ENCODE measurements around the gene PIWIL4.

DNA sequence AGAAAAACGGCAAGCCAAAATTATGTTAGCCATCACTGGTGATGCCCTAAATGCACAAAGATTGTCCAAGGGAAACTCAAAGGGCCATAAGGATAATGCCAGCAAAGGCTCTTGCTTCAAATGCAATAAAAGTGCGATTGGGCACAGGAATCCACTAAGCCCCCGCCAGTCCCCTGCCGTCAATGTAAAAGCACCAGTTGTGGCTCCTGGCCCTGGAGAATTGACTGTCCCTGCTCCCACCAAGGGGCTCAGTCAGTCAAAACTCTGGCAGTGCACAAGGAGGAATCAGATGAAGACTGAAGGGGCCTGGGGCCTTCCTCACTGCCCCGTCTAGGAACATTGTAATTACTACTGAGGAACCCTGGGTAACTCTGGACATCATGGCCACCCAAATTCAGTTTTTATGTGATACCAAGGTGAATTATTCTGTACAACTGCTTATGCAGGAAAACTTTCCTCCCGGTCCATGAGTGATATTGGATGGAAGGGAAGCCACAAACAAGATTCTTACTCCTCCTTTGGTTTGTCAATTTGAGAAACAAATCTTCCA, 85.6 kb downstream of the PIWIL4 start:
- TF ChIP-seq L3MBTL2 (conservative IDR thresholded peaks at IDR 0.05) (no peak), SP1 (IDR thresholded peaks at IDR 0.05) (no peak), BHLHE40 (IDR thresholded peaks at IDR 0.05; ENCODE audit: borderline replicate concordance) (no peak), SUZ12 (IDR thresholded peaks at IDR 0.05) (no peak), FOXM1 (IDR thresholded peaks at IDR 0.05; ENCODE audit: borderline replicate concordance) (no peak), ELF4 (IDR thresholded peaks at IDR 0.05) (no peak), FOXK2 (IDR thresholded peaks at IDR 0.05) (no peak), ARNT (IDR thresholded peaks at IDR 0.05) (no peak), TARDBP (IDR thresholded peaks at IDR 0.05) (no peak), FOXA1 (IDR thresholded peaks at IDR 0.05) (no peak), LEF1 (IDR thresholded peaks at IDR 0.05; ENCODE audit: borderline replicate concordance) (no peak), NFRKB (IDR thresholded peaks at IDR 0.05) (no peak), ZNF384 (IDR thresholded peaks at IDR 0.05) (no peak)
- TF ChIP-seq, protein P1, sequence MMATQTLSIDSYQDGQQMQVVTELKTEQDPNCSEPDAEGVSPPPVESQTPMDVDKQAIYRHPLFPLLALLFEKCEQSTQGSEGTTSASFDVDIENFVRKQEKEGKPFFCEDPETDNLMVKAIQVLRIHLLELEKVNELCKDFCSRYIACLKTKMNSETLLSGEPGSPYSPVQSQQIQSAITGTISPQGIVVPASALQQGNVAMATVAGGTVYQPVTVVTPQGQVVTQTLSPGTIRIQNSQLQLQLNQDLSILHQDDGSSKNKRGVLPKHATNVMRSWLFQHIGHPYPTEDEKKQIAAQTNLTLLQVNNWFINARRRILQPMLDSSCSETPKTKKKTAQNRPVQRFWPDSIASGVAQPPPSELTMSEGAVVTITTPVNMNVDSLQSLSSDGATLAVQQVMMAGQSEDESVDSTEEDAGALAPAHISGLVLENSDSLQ (IDR thresholded peaks at IDR 0.05): no peak

All from HEK293T (cell line).